ENCODE measurements around the gene CCL28. TPM values are rescaled to one million over a fixed set of nuclear protein-coding genes. Genes with fewer than 3 reads are reported as not detected.

The CCL28 gene
- total and polyA plus RNA-seq, 2 donors, result 0.68 to 1.4 TPM

Other genes with a start within 250 kb of the CCL28 start
- 0.53 TPM for gene NIM1K, start 220.2 kb downstream of the CCL28 start, total RNA-seq
- gene NIM1K, start 220.2 kb downstream of the CCL28 start, polyA plus RNA-seq, result 1.3 TPM
- gene HMGCS1, start 99.0 kb downstream of the CCL28 start, total RNA-seq, result 108 TPM
- 22.8 TPM for gene HMGCS1, start 99.0 kb downstream of the CCL28 start, polyA plus RNA-seq
- 14.2 TPM for gene TMEM267, start 71.5 kb upstream of the CCL28 start, total RNA-seq
- 10.6 TPM for gene TMEM267, start 71.5 kb upstream of the CCL28 start, polyA plus RNA-seq
- gene C5orf34, start 102.8 kb upstream of the CCL28 start, total RNA-seq, result 9.7 TPM
- 3.9 TPM for gene C5orf34, start 102.8 kb upstream of the CCL28 start, polyA plus RNA-seq
- gene PAIP1, start 144.7 kb upstream of the CCL28 start, total RNA-seq, result 104 TPM
- gene PAIP1, start 144.7 kb upstream of the CCL28 start, polyA plus RNA-seq, result 75.2 TPM
- 118 TPM for gene NNT, start 190.8 kb upstream of the CCL28 start, total RNA-seq
- 34.6 TPM for gene NNT, start 190.8 kb upstream of the CCL28 start, polyA plus RNA-seq